Epithelial cell of esophagus (primary cell): ENCODE data around the gene LIN52.

Experiments
- DNase-seq: peaks from one replicate; pipeline ENCODE4 v3.0.0; 2010; ENCODE audit warnings: low read depth
- H3K4me3 ChIP-seq: 2 replicates; pipeline ENCODE4 v1.5.1; 2011; ENCODE audit warnings: mild to moderate bottlenecking, low read length, control low read depth
- CTCF ChIP-seq: IDR thresholded peaks from 2 replicates; pipeline ENCODE4 v1.5.1; 2011; ENCODE audit warnings: low read depth, mild to moderate bottlenecking, low read length, control low read depth, inconsistent platforms; ENCODE audit not compliant: insufficient read depth; ENCODE audit errors: missing control alignments

The LIN52 gene

GRCh38 chr14:74221741-74222140, 137.0 kb downstream of the LIN52 start:
- no peak for DNase-seq
- no peak for TF ChIP-seq CTCF
- no peak overlapping the region for H3K4me3 ChIP-seq

- no peak for DNase-seq
- TF ChIP-seq CTCF: no peak
- no peak overlapping the region for H3K4me3 ChIP-seq
These were observed 138.3 kb downstream of the LIN52 start for GRCh38 chr14:74223016-74223415.

- TF ChIP-seq CTCF: no peak
- no peak for DNase-seq
- H3K4me3 ChIP-seq: no peak overlapping the region
These were observed 147.0 kb downstream of the LIN52 start for GRCh38 chr14:74231784-74232183.

GRCh38 chr14:74235017-74235416, 150.3 kb downstream of the LIN52 start:
- no peak overlapping the region for H3K4me3 ChIP-seq
- no peak for TF ChIP-seq CTCF
- no peak for DNase-seq

- no peak overlapping the region for H3K4me3 ChIP-seq
- DNase-seq: peak; percentile 32
- no peak for TF ChIP-seq CTCF
These were observed 152.7 kb downstream of the LIN52 start for GRCh38 chr14:74237441-74237840.

- H3K4me3 ChIP-seq: no peak within 1 kb of the TSS
- no peak for TF ChIP-seq CTCF
- DNase-seq: no peak
These were observed 154.5 kb downstream of the LIN52 start, which contains the start of gene VSX2 for GRCh38 chr14:74238974-74239847. TSS of gene VSX2 (plus strand) at chr14:74239449. CDS start at chr14:74239562, 113 bp downstream.
